Endothelial cell of umbilical vein (primary cell): ENCODE data around the gene MUC2. TPM values are rescaled to one million over a fixed set of nuclear protein-coding genes. Genes with fewer than 3 reads are reported as not detected.

Experiments used
- BruUV-seq: library from RNA; stranded (reverse); fragments of 400-500 nt; replicated peaks from 2 replicates; lab custom pipeline; 2021; lab: Mats Ljungman, UMichigan
- CTCF ChIA-PET: fragments of 300-600, 350-600 bp; sonication (Branson Sonifier 250); formaldehyde crosslinking; loops from one replicate; lab custom pipeline; 2021; ENCODE audit warnings: antibody characterized with exemption, inconsistent platforms; lab: Charles Lee
- POLR2A ChIA-PET: fragments of 300-600, 350-600 bp; sonication (Branson Sonifier 250); formaldehyde crosslinking; loops from one replicate; lab custom pipeline; 2021; ENCODE audit warnings: antibody characterized with exemption, inconsistent platforms; lab: Charles Lee
- DNase-seq: peaks from one replicate; pipeline ENCODE4 v3.0.0-alpha.2; 2011; ENCODE audit warnings: low read depth, low spot score
- FAIRE-seq: peaks from 2 replicates; lab custom pipeline; 2011; peaks lifted over from hg19 to GRCh38; lab: Jason Lieb, UNC
- H2AFZ ChIP-seq: 2 replicates; pipeline ENCODE4 v1.6.0; 2012; ENCODE audit warnings: low read depth, low read length, control low read depth, inconsistent platforms
- H3K27ac ChIP-seq: 2 replicates; pipeline ENCODE4 v1.5.1; 2011; ENCODE audit warnings: low read depth, mild to moderate bottlenecking, control low read depth, low read length, moderate library complexity; ENCODE audit not compliant: insufficient read depth
- H3K27me3 ChIP-seq, 2 experiments: 2 replicates each; pipeline versions ENCODE4 v1.6.0 to v1.6.1; 2011; ENCODE audit warnings: low read length in 2 of 2, mixed read lengths in 1 of 2; ENCODE audit not compliant: control insufficient read depth in 2 of 2, insufficient read depth in 2 of 2
- H3K36me3 ChIP-seq, 2 experiments: 2 replicates in 1 of 2; 3 replicates in 1 of 2; pipeline ENCODE4 v1.5.1; 2011; ENCODE audit warnings: low read length in 2 of 2, mild to moderate bottlenecking in 1 of 2, moderate library complexity in 1 of 2; ENCODE audit not compliant: control insufficient read depth in 2 of 2, insufficient read depth in 2 of 2; ENCODE audit errors: extremely low read depth in 1 of 2
- H3K4me1 ChIP-seq: 3 replicates; pipeline ENCODE4 v1.5.1; 2011; ENCODE audit warnings: mild to moderate bottlenecking, low read length; ENCODE audit not compliant: control insufficient read depth, insufficient read depth; ENCODE audit errors: extremely low read depth
- H3K4me2 ChIP-seq: 2 replicates; pipeline ENCODE4 v1.6.1; 2011; ENCODE audit warnings: low read length, control low read depth, mixed read lengths; ENCODE audit not compliant: insufficient read depth
- H3K4me3 ChIP-seq, 3 experiments: fragments of 200-600 bp in 1 of 3; sonication (generic), shearing (Covaris generic) in 1 of 3; replicated peaks in 1 of 3; 2 replicates each; pipeline ENCODE4 v1.5.1; 2011 to 2016; ENCODE audit warnings: control low read depth in 3 of 3, low read length in 3 of 3, mild to moderate bottlenecking in 2 of 3, inconsistent platforms in 1 of 3, low read depth in 1 of 3, moderate library complexity in 1 of 3; ENCODE audit not compliant: insufficient read depth in 1 of 3
- H3K79me2 ChIP-seq: 2 replicates; pipeline ENCODE4 v1.6.0; 2012; ENCODE audit warnings: low read length, inconsistent platforms; ENCODE audit not compliant: control insufficient read depth, insufficient read depth
- H3K9ac ChIP-seq: replicated peaks from 2 replicates; pipeline ENCODE3; 2011; ENCODE audit warnings: low read length, control low read depth; ENCODE audit not compliant: insufficient read depth; ENCODE audit errors: extremely low read depth
- H3K9me1 ChIP-seq: replicated peaks from 3 replicates; pipeline ENCODE4 v1.6.0; 2011; ENCODE audit warnings: mild to moderate bottlenecking, low read length; ENCODE audit not compliant: control insufficient read depth, insufficient read depth; ENCODE audit errors: extremely low read depth
- H3K9me3 ChIP-seq: replicated peaks from 2 replicates; pipeline ENCODE4 v1.5.1; 2012; ENCODE audit warnings: low read length, inconsistent platforms; ENCODE audit not compliant: control insufficient read depth, insufficient read depth
- H4K20me1 ChIP-seq: replicated peaks from 2 replicates; pipeline ENCODE3; 2011; ENCODE audit warnings: mild to moderate bottlenecking, low read length; ENCODE audit not compliant: control insufficient read depth, insufficient read depth; ENCODE audit errors: extremely low read depth
- CTCF ChIP-seq, 2 donors: IDR thresholded peaks; 1 replicate in 1 of 2; 2 replicates in 1 of 2; pipeline ENCODE4 v1.5.1; 2011; ENCODE audit warnings: low read length in 2 of 2, mild to moderate bottlenecking in 2 of 2, moderate library complexity in 2 of 2, control low read depth in 1 of 2, inconsistent platforms in 1 of 2, low read depth in 1 of 2; ENCODE audit not compliant: insufficient read depth in 1 of 2; ENCODE audit errors: extremely low read depth in 1 of 2
- EZH2 ChIP-seq: IDR thresholded peaks from 2 replicates; pipeline ENCODE4 v1.6.1; 2012; ENCODE audit warnings: borderline replicate concordance, low read depth, mild to moderate bottlenecking, moderate library complexity, low read length, inconsistent platforms; ENCODE audit not compliant: severe bottlenecking
- FOS ChIP-seq: IDR thresholded peaks from 2 replicates; pipeline ENCODE4 v1.6.1; 2011; ENCODE audit warnings: mild to moderate bottlenecking, low read length, moderate library complexity, borderline replicate concordance; ENCODE audit not compliant: insufficient read depth
- GATA2 ChIP-seq: IDR thresholded peaks from 2 replicates; pipeline ENCODE4 v1.7.0; 2011; ENCODE audit warnings: low read depth, mild to moderate bottlenecking, moderate library complexity, mixed read lengths, low read length; ENCODE audit not compliant: insufficient read length, insufficient read depth
- JUN ChIP-seq: IDR thresholded peaks from 2 replicates; pipeline ENCODE4 v1.6.1; 2011; ENCODE audit warnings: borderline replicate concordance, low read depth; ENCODE audit not compliant: insufficient read length, insufficient read depth
- MYC ChIP-seq: IDR thresholded peaks from one replicate; pipeline ENCODE4 v1.6.1; 2011; ENCODE audit warnings: mild to moderate bottlenecking, low read depth, low read length
- POLR2A ChIP-seq: IDR thresholded peaks from 2 replicates; pipeline ENCODE4 v1.6.1; 2012; ENCODE audit warnings: low read depth, mild to moderate bottlenecking, control low read depth, low read length
- POLR2AphosphoS5 ChIP-seq: IDR thresholded peaks from 2 replicates; pipeline ENCODE4 v1.6.1; 2012; ENCODE audit warnings: low read depth, mild to moderate bottlenecking, control low read depth, low read length, moderate library complexity; ENCODE audit not compliant: insufficient read depth
- dilution Hi-C: fragments of 300-500 bp; cut with MboI; formaldehyde crosslinking; loops from one replicate; pipeline ENCODE4 v1.15.0; 2019; ENCODE audit warnings: low sequenced_read_pairs; ENCODE audit not compliant: extremely low pct_ligation_motif_present
- intact Hi-C: fragments of 100-400 bp; cut with micrococcal nuclease; formaldehyde crosslinking; loops from one replicate; pipeline ENCODE4 v1.10.0; 2022
- polyA plus RNA-seq, 4 experiments: library from polyadenylated mRNA; depleted of rRNA in 3 of 4; stranded (reverse) in 3 of 4; unstranded in 1 of 4; fragments of >200 nt; gene quantifications; 2 replicates each; pipeline versions ENCODE4 v1.2.1 to v1.2.3, GENCODE V29; 2011 to 2012; ENCODE audit warnings: missing spikeins in 1 of 4
- total RNA-seq: library from RNA; stranded (reverse); gene quantifications from 2 replicates; pipeline ENCODE4 v1.2.3, GENCODE V29; 2021
- TF ChIP-seq, protein P1 (sequence below): IDR thresholded peaks from 2 replicates; pipeline ENCODE4 v1.6.1; 2011; ENCODE audit not compliant: insufficient read depth, insufficient read length

MUC2 gene
- total and polyA plus RNA-seq, 2 donors (not counting 3 experiments of a cell fraction or from before 2014, with no cell fraction given): not detected

DNA sequence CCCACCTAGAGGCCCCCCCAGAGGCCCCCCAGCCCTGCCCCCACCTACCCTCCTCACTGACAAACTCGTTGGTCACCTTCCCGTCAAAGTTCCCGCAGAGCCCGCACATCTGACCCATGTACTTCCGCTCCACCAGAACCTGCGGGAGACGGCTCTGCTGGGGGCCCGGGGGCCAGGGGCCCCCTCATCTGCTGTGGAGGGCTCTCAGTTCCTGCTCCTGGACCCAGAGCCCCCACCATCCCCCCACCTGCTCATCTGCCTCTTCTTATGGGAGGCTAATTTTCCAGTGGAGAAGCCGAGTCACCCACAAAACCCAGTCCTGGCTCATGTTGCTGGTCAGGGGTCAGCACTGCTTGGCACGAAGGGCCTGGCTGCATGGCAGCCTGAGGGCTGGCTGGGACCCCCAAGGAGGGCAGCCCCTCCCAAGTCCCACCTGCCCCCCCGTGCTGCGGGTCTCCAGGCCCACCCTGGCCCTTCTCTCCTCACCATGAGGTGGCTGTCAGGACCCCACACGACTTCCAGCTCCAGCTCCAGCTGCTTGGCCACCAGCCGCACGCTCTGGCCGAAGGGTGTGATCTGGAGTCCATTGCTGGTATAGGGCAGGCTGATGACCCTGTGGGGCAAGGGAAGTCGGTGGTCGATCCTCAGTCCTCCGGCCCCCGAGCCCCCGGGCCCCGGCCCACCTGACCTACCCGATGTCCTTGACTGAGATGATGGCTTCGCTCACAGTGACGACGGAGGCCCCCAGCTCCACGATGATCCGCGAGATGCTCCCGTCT, 43.4 kb upstream of the MUC2 start:
- H3K36me3 ChIP-seq: no peaks in the 10 kb centered on the region
- H3K9ac ChIP-seq: no peak overlapping the region
- no peak overlapping the region for H2AFZ ChIP-seq
- BruUV-seq: no TSS peak
- no peaks in the 10 kb centered on the region for H3K4me1 ChIP-seq
- H3K4me2 ChIP-seq: no peak overlapping the region
- no peak for FAIRE-seq
- DNase-seq: no peak
- POLR2A ChIA-PET: no interaction called here
- H3K4me3 ChIP-seq: no peak overlapping the region
- CTCF ChIA-PET: no interaction called here
- no peaks in the 10 kb centered on the region for H3K9me1 ChIP-seq
- H3K9me3 ChIP-seq: no peaks in the 10 kb centered on the region
- H3K79me2 ChIP-seq: no peaks in the 10 kb centered on the region
- intact Hi-C loops: no loop called here
- H4K20me1 ChIP-seq: no peaks in the 10 kb centered on the region
- H3K27ac ChIP-seq: no peak overlapping the region
- dilution Hi-C loops: no loop called here
- no peak for TF ChIP-seq FOS
- H3K27me3 ChIP-seq: no peaks in the 10 kb centered on the region

DNA sequence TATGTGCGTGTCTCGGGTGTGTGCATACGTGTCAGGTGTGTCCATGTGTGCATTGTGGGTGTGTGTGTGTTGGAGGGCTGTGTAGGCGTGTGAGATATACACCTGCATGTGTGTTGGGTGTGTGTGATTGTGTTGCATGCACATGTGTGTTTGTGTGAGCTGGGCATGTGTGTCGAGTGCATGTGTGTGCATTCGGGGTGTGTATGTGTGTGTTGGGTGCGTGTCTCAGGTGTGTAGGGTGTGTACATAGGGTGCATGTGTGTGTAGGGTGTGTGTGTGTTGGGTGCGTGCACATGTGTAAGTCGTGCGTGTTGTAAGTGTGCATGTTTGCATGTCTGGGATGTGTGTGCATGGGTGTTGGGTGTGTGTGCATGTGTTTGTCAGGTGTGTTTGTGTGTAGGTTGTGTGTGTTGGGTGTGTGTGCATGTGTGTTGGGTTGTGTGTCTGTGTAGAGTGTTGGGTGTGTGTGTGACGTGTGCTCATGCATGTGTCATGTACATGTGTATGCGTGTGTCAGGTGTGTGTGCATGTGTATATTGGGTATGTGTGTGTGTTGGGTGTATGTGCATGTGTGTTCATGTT, 42.3 kb upstream of the MUC2 start:
- Histone ChIP-seq H3K27ac (no peak overlapping the region), H2AFZ (no peak overlapping the region), H4K20me1 (no peaks in the 10 kb centered on the region), H3K9me3 (no peaks in the 10 kb centered on the region), H3K4me1 (no peaks in the 10 kb centered on the region), H3K79me2 (no peaks in the 10 kb centered on the region), H3K36me3 (no peaks in the 10 kb centered on the region), H3K9me1 (no peaks in the 10 kb centered on the region), H3K9ac (no peak overlapping the region), H3K27me3 (no peaks in the 10 kb centered on the region), H3K4me3 (no peak overlapping the region), H3K4me2 (no peak overlapping the region)
- dilution Hi-C loops: no loop called here
- BruUV-seq: no TSS peak
- intact Hi-C loops: no loop called here
- ChIA-PET CTCF (no interaction called here), POLR2A (no interaction called here)
- DNase-seq (no peak), FAIRE-seq (no peak)
- no peak for TF ChIP-seq CTCF (IDR thresholded peaks at IDR 0.05; ENCODE audit: extremely low read depth in 1 of 2, insufficient read depth in 1 of 2, low read depth in 1 of 2, low read length in 2 of 2)
- TF ChIP-seq FOS: no peak
- no peak for TF ChIP-seq JUN
- TF ChIP-seq GATA2: no peak
- no peak for TF ChIP-seq POLR2A
- TF ChIP-seq MYC: no peak
- TF ChIP-seq, protein P1, sequence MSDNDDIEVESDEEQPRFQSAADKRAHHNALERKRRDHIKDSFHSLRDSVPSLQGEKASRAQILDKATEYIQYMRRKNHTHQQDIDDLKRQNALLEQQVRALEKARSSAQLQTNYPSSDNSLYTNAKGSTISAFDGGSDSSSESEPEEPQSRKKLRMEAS: no peak
- TF ChIP-seq POLR2AphosphoS5: no peak
- TF ChIP-seq EZH2: no peak
